ENCODE measurements around the gene LRRC2. TPM values are rescaled to one million over a fixed set of nuclear protein-coding genes. Genes with fewer than 3 reads are reported as not detected.

Gene LRRC2
- total and polyA plus RNA-seq, 10 donors = 0.59 to 10.9 (median 5.0) TPM

DNA sequence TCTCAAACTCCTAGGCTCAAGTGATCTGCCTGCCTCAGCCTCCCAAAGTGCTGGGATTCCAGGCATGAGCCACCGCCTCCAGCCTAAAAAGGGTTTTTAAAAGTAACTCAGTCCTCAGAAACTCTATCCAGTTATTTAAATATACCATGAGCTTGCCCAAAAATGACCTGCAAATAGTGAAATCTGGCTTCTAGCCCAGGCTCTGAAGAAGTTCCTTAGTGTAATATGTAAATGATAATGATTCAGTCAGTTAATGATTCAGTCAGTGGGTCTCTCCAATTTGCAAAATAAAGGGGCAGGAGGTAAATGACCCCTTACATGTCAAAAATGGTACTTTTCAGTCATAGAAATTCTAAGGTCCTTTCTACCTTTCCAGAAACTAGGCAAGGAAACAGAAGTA lies 28.8 kb downstream of the LRRC2 start:
- 90 to 96% (median 94%) methylated on average over 1 of the region's 1 CpG for WGBS, 5 donors
- peaks cover 18 to 55% (median 28%) of the 10 kb centered on the region in 6 donors for H3K4me1 ChIP-seq

DNA sequence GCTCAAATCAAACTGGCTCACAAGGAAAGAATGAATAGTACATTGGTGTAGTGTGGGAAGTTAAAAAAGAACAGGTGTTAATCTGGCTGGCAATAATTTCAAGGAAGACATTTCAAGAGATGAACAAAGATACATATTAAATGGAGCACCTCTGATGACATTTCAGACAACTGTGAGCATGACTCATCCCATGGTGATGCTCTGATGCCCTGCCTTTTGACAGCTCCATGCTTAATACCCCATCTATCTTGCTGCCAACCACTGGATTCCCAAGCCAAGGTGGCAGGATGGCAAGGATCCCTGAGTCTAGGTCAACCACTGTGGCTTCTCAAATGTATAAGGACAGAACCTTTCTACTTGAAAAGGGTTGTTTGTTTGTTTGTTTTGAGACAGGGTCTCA lies 29.3 kb downstream of the LRRC2 start:
- no peak overlapping the region for H3K4me3 ChIP-seq

More for the DNA sequence above, 28.8 kb downstream of the LRRC2 start:
- peaks cover 0 to 8% (median 0%) of the 10 kb centered on the region in 7 donors for H3K27me3 ChIP-seq (replicated peaks in 1 of 7)
- TF ChIP-seq POLR2A (IDR thresholded peaks at IDR 0.05) = no peak
- no peak for TF ChIP-seq POLR2AphosphoS5 (IDR thresholded peaks at IDR 0.05)
- TF ChIP-seq, protein P1, sequence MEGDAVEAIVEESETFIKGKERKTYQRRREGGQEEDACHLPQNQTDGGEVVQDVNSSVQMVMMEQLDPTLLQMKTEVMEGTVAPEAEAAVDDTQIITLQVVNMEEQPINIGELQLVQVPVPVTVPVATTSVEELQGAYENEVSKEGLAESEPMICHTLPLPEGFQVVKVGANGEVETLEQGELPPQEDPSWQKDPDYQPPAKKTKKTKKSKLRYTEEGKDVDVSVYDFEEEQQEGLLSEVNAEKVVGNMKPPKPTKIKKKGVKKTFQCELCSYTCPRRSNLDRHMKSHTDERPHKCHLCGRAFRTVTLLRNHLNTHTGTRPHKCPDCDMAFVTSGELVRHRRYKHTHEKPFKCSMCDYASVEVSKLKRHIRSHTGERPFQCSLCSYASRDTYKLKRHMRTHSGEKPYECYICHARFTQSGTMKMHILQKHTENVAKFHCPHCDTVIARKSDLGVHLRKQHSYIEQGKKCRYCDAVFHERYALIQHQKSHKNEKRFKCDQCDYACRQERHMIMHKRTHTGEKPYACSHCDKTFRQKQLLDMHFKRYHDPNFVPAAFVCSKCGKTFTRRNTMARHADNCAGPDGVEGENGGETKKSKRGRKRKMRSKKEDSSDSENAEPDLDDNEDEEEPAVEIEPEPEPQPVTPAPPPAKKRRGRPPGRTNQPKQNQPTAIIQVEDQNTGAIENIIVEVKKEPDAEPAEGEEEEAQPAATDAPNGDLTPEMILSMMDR (IDR thresholded peaks at IDR 0.05 in 8 of 11, conservative IDR thresholded peaks at IDR 0.05 in 3 of 11) = no peak
- no peak overlapping the region for H3K4me3 ChIP-seq
- intact Hi-C loops (cut with DNase I; ENCODE audit: low total_unique reads) = no loop called here
- no peak overlapping the region for H3K27ac ChIP-seq
- DNase-seq = no peak
- no peaks in the 10 kb centered on the region for H3K36me3 ChIP-seq
- H3K9me3 ChIP-seq = no peaks in the 10 kb centered on the region

DNA sequence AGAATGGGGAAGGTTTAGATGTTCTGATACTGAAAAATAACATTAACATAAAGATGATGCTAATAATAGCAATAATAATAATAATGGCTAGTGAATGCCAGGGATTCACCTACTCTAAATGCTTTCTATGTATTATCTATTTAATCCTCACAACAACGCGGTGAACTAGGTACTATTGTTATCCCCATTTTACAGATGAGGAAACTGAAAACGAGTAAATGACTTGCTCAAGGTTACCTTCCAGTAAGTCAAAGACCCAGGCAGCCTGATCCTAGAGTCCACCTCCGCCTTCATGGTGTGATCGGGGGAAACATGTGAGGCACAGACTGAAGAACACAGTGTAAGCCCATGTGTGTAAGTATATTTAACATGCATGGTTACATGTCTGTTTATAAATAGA lies 30.4 kb downstream of the LRRC2 start:
- H3K9me3 ChIP-seq = no peaks in the 10 kb centered on the region
- DNase-seq = no peak
- no peaks in the 10 kb centered on the region for H3K36me3 ChIP-seq
- TF ChIP-seq POLR2AphosphoS5 (IDR thresholded peaks at IDR 0.05) (no peak), POLR2A (IDR thresholded peaks at IDR 0.05) (no peak)
- TF ChIP-seq, protein P1 (IDR thresholded peaks at IDR 0.05 in 8 of 11, conservative IDR thresholded peaks at IDR 0.05 in 3 of 11) = no peak
- peaks cover 14 to 43% (median 26%) of the 10 kb centered on the region in 6 donors for H3K4me1 ChIP-seq
- H3K27ac ChIP-seq = no peak overlapping the region
- intact Hi-C loops (cut with DNase I; ENCODE audit: low total_unique reads) = no loop called here
- 85 to 93% (median 89%) methylated on average over 5 of the region's 5 CpGs for WGBS, 5 donors
- no peak overlapping the region for H3K4me3 ChIP-seq
- H3K27me3 ChIP-seq (replicated peaks in 1 of 7) = peaks cover 0 to 8% (median 0%) of the 10 kb centered on the region in 7 donors

More for the DNA sequence above, 29.3 kb downstream of the LRRC2 start:
- no peaks in the 10 kb centered on the region for H3K36me3 ChIP-seq
- no peak for TF ChIP-seq POLR2AphosphoS5 (IDR thresholded peaks at IDR 0.05)
- TF ChIP-seq, protein P1 (IDR thresholded peaks at IDR 0.05 in 8 of 11, conservative IDR thresholded peaks at IDR 0.05 in 3 of 11) = no peak
- TF ChIP-seq POLR2A (IDR thresholded peaks at IDR 0.05) = no peak
- intact Hi-C loops (cut with DNase I; ENCODE audit: low total_unique reads) = no loop called here
- no peaks in the 10 kb centered on the region for H3K9me3 ChIP-seq
- peaks cover 0 to 8% (median 0%) of the 10 kb centered on the region in 7 donors for H3K27me3 ChIP-seq (replicated peaks in 1 of 7)
- no peak for DNase-seq
- H3K4me1 ChIP-seq = peaks cover 16 to 49% (median 26%) of the 10 kb centered on the region in 6 donors
- no peak overlapping the region for H3K27ac ChIP-seq

DNA sequence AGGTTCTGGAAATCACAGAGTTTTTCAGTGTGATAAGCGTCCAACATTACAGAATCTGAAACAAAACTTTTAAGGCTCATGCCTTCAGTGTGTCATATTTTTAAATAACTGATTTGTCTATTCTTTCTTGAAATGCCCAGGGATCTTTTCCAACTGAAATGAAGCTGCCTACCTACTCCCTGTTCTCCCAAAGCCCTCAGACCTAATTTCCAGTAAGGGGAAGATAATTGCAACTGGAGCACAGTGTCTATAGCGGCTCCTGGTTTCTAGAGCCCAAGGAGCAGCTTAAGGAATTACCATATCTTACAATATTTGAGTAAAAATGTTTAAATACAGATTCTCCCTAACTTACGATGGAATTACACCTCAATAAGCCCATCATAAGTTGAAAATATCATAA lies 33.0 kb downstream of the LRRC2 start:
- 88 to 96% (median 94%) methylated on average over 3 of the region's 3 CpGs for WGBS, 5 donors
- no peak for DNase-seq
- Histone ChIP-seq H3K9me3 (no peaks in the 10 kb centered on the region), H3K4me3 (no peak overlapping the region), H3K4me1 (peaks cover 5 to 16% (median 8%) of the 10 kb centered on the region in 6 donors), H3K27ac (no peak overlapping the region), H3K36me3 (no peaks in the 10 kb centered on the region), H3K27me3 (replicated peaks in 1 of 7) (peaks cover 0 to 8% (median 0%) of the 10 kb centered on the region in 7 donors)
- no peak for TF ChIP-seq POLR2A (IDR thresholded peaks at IDR 0.05)
- intact Hi-C loops (cut with DNase I; ENCODE audit: low total_unique reads) = no loop called here

DNA sequence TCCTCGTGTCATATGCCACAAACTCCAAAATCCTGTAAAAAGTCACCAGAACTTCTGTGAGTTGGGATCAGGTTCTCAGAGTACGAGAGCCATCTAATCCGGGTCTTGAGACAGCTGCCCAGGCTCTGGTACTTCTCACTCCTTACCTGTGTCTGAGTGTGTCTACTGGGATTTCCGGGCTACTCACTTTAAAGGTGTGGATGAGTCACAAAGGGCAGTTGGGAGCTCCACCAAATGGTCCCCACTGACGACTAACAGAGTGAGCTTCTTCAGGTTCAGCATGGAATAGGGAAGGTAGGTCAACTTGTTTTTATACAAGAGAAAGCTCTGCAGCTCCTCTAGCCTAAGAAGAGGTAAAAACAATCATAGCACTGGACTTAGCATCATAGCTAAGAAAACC lies 38.9 kb downstream of the LRRC2 start:
- H3K27ac ChIP-seq = no peak overlapping the region
- TF ChIP-seq POLR2A (IDR thresholded peaks at IDR 0.05) (no peak), POLR2AphosphoS5 (IDR thresholded peaks at IDR 0.05) (no peak)
- TF ChIP-seq, protein P1 (IDR thresholded peaks at IDR 0.05 in 8 of 11, conservative IDR thresholded peaks at IDR 0.05 in 3 of 11) = no peak
- H3K27me3 ChIP-seq (replicated peaks in 1 of 7) = peaks cover 0 to 4% (median 0%) of the 10 kb centered on the region in 7 donors
- DNase-seq = no peak
- intact Hi-C loops (cut with DNase I; ENCODE audit: low total_unique reads) = no loop called here
- H3K36me3 ChIP-seq = no peaks in the 10 kb centered on the region
- H3K9me3 ChIP-seq = no peaks in the 10 kb centered on the region
- no peak overlapping the region for H3K4me3 ChIP-seq
- H3K4me1 ChIP-seq = no peaks in the 10 kb centered on the region
- 91 to 96% (median 94%) methylated on average over 5 of the region's 5 CpGs for WGBS, 5 donors
